ENCODE measurements around the gene CCL27.

CCL27 gene

DNA sequence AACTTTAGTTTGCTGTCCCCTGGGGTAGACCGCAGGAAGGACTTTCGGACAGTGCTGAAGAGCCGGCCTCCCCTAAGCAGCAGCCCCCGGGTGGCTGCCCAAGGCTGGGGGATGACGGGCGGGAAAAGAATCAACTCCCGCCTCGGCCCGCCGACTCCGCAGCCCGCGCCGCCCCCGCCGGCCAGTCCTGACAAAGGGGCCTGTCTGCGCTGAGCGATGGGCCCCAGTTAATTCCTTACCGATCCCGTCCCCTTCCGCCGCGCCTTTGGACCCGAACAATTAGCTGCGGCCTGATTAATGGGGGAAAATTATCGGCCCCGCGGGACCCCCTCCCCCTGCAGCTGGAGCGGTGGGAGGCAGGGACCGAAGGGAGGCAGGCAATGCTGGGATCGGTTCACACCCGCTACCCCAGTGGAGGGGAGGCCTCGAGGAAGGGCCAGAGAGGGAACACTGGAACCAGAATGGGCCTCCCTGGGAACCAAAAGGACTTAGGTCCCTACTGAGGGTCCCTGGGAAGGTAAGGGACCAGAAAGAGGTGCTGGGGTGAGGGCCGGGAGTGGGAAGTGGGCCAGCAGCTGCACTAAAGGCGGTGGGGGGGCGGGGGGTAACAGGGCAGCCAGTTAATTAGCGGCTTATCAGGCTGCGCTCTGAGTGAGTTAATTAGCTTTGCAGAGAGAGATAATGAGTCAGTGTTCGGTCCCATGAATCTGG, 37.8 kb downstream of the CCL27 start:
- DNase-seq, result no peak

- no peak for DNase-seq
Observed at GRCh38 chr9:34623374-34624235, 38.9 kb downstream of the CCL27 start.

- peak; percentile 91 for DNase-seq
Observed at GRCh38 chr9:34620061-34620994, 42.1 kb downstream of the CCL27 start, which contains the start of gene DCTN3. DCTN3 (minus strand) TSS chr9:34620495; CDS start chr9:34620464, 31 bp downstream.

DNA sequence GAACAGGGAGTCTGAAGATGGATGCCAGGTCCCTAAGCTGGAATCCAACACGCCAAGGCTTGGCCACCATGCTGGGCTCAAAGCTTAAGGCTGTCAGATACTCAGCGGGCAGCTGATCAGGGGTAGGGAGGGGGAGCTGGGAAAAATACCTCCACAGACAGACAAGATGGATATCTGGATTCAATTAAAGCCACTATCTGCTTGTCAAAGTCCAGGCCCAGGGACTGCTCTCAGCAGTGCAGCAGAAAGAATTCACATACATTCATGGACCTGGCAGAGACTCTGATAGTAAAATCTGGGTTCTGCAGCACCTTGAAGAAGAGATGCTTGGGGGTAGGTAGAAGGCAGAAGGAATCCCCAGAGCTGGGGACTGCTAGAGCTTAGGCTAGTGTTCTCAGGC, 47.3 kb downstream of the CCL27 start:
- DNase-seq, result no peak

GRCh38 chr9:34612788-34613390, 49.6 kb downstream of the CCL27 start:
- DNase-seq, result peak; percentile 52
